ENCODE results near the gene CPNE1. TPM values are rescaled to one million over a fixed set of nuclear protein-coding genes. Genes with fewer than 3 reads are reported as not detected.

The CPNE1 gene
- total RNA-seq, 2 donors from 2014 or later = 238 to 441 TPM

- peaks cover 82% of the 10 kb centered on the region for H3K36me3 ChIP-seq (ENCODE audit: control insufficient read depth, insufficient read depth, low read length)
- H3K9ac ChIP-seq (ENCODE audit: extremely low read depth, low read length, poor library complexity, severe bottlenecking) = no peak overlapping the region
- no peaks in the 10 kb centered on the region for H3K4me1 ChIP-seq (ENCODE audit: control insufficient read depth, insufficient read depth, low read length)
- Mint-ChIP-seq H3K27ac (no peak overlapping the region), H3K27me3 (ENCODE audit: insufficient read depth) (no peaks in the 10 kb centered on the region), H3K4me3 (no peak overlapping the region), H3K9me3 (no peaks in the 10 kb centered on the region), H3K4me1 (no peaks in the 10 kb centered on the region), H3K36me3 (ENCODE audit: low read depth) (peaks cover 60% of the 10 kb centered on the region)
- TF ChIP-seq CTCF (conservative IDR thresholded peaks at IDR 0.05) = no peak
- no peaks in the 10 kb centered on the region for H3K27me3 ChIP-seq (ENCODE audit: control insufficient read depth, insufficient read depth, low read length, poor library complexity, severe bottlenecking)
- 96% methylated on average over 8 to 12 of the region's 12 CpGs for WGBS, 2 experiments (ENCODE audit: insufficient coverage in 1 of 2, insufficient read length in 1 of 2)
- H3K9me3 ChIP-seq (ENCODE audit: control insufficient read depth, low read length) = no peaks in the 10 kb centered on the region
- H3K4me3 ChIP-seq (ENCODE audit: low read length) = no peak overlapping the region
- H3K27ac ChIP-seq (ENCODE audit: low read depth, low read length) = no peak overlapping the region
- no peak for DNase-seq
Measured at GRCh38 chr20:35629427-35630145, 35.1 kb downstream of the CPNE1 start.

- H3K36me3 Mint-ChIP-seq (ENCODE audit: low read depth) = peaks cover 61% of the 10 kb centered on the region
Measured at GRCh38 chr20:35627121-35627520, 37.6 kb downstream of the CPNE1 start.

GRCh38 chr20:35626386-35627001 lies 38.2 kb downstream of the CPNE1 start:
- H3K4me3 Mint-ChIP-seq = no peak overlapping the region
- no peaks in the 10 kb centered on the region for H3K9me3 Mint-ChIP-seq
- Histone ChIP-seq H3K9me3 (ENCODE audit: control insufficient read depth, low read length) (no peaks in the 10 kb centered on the region), H3K36me3 (ENCODE audit: control insufficient read depth, insufficient read depth, low read length) (peaks cover 76% of the 10 kb centered on the region), H3K27me3 (ENCODE audit: control insufficient read depth, insufficient read depth, low read length, poor library complexity, severe bottlenecking) (no peaks in the 10 kb centered on the region), H3K4me3 (ENCODE audit: low read length) (no peak overlapping the region), H3K27ac (ENCODE audit: low read depth, low read length) (no peak overlapping the region), H3K9ac (ENCODE audit: extremely low read depth, low read length, poor library complexity, severe bottlenecking) (no peak overlapping the region), H3K4me1 (ENCODE audit: control insufficient read depth, insufficient read depth, low read length) (no peaks in the 10 kb centered on the region)
- 94 to 98% methylated on average over 5 to 13 of the region's 13 CpGs for WGBS, 2 experiments (ENCODE audit: insufficient coverage in 1 of 2, insufficient read length in 1 of 2)
- H3K36me3 Mint-ChIP-seq (ENCODE audit: low read depth) = peaks cover 55% of the 10 kb centered on the region
- TF ChIP-seq CTCF (conservative IDR thresholded peaks at IDR 0.05) = no peak
- DNase-seq = no peak
- no peaks in the 10 kb centered on the region for H3K27me3 Mint-ChIP-seq (ENCODE audit: insufficient read depth)
- H3K4me1 Mint-ChIP-seq = no peaks in the 10 kb centered on the region
- H3K27ac Mint-ChIP-seq = no peak overlapping the region

More at GRCh38 chr20:35627121-35627520, 37.6 kb downstream of the CPNE1 start:
- Mint-ChIP-seq H3K4me3 (no peak overlapping the region), H3K4me1 (no peaks in the 10 kb centered on the region), H3K27ac (no peak overlapping the region), H3K9me3 (no peaks in the 10 kb centered on the region), H3K27me3 (ENCODE audit: insufficient read depth) (no peaks in the 10 kb centered on the region)
- Histone ChIP-seq H3K9ac (ENCODE audit: extremely low read depth, low read length, poor library complexity, severe bottlenecking) (no peak overlapping the region), H3K27me3 (ENCODE audit: control insufficient read depth, insufficient read depth, low read length, poor library complexity, severe bottlenecking) (no peaks in the 10 kb centered on the region), H3K4me3 (ENCODE audit: low read length) (no peak overlapping the region), H3K36me3 (ENCODE audit: control insufficient read depth, insufficient read depth, low read length) (peaks cover 76% of the 10 kb centered on the region), H3K4me1 (ENCODE audit: control insufficient read depth, insufficient read depth, low read length) (no peaks in the 10 kb centered on the region), H3K27ac (ENCODE audit: low read depth, low read length) (no peak overlapping the region), H3K9me3 (ENCODE audit: control insufficient read depth, low read length) (no peaks in the 10 kb centered on the region)
- 98 to 100% methylated on average over 4 to 8 of the region's 8 CpGs for WGBS, 2 experiments (ENCODE audit: insufficient coverage in 1 of 2, insufficient read length in 1 of 2)
- no peak for TF ChIP-seq CTCF (conservative IDR thresholded peaks at IDR 0.05)
- no peak for DNase-seq

Measured in endodermal cell (in vitro differentiated cells).